ENCODE results near the gene TAF1D. TPM values are rescaled to one million over a fixed set of nuclear protein-coding genes. Genes with fewer than 3 reads are reported as not detected.

Gene TAF1D
- total RNA-seq, 1 donor from 2014 or later = 145 TPM

- Mint-ChIP-seq H3K36me3 (ENCODE audit: low read depth, unreplicated experiment) (peaks cover 13% of the 10 kb centered on the region), H3K4me1 (ENCODE audit: low read depth, unreplicated experiment) (no peaks in the 10 kb centered on the region), H3K27me3 (ENCODE audit: low read depth, unreplicated experiment) (no peaks in the 10 kb centered on the region), H3K27ac (ENCODE audit: unreplicated experiment) (no peak overlapping the region), H3K9me3 (ENCODE audit: unreplicated experiment) (peaks cover 3% of the 10 kb centered on the region), H3K4me3 (ENCODE audit: unreplicated experiment) (no peak overlapping the region)
- H3K4me3 ChIP-seq (ENCODE audit: insufficient read depth, low read depth, low read length) = no peak overlapping the region
- H3K36me3 ChIP-seq (ENCODE audit: insufficient read depth, low read length) = no peaks in the 10 kb centered on the region
- H3K27ac ChIP-seq (ENCODE audit: low read depth, low read length) = no peak overlapping the region
- no peak for DNase-seq (ENCODE audit: low read depth)
- H3K27me3 ChIP-seq (ENCODE audit: insufficient read depth, low read length) = no peaks in the 10 kb centered on the region
- FAIRE-seq = no peak
- no peak overlapping the region for H2AFZ ChIP-seq (ENCODE audit: low read depth, low read length)
- H4K20me1 ChIP-seq (ENCODE audit: insufficient read depth, low read length) = no peaks in the 10 kb centered on the region
- H3K79me2 ChIP-seq (ENCODE audit: insufficient read depth, low read length) = no peaks in the 10 kb centered on the region
- peaks cover 4% of the 10 kb centered on the region for H3K4me1 ChIP-seq (ENCODE audit: insufficient read depth, low read length)
- no peak overlapping the region for H3K4me2 ChIP-seq (ENCODE audit: low read length)
- H3K9ac ChIP-seq (ENCODE audit: low read length) = no peak overlapping the region
- H3K9me3 ChIP-seq (ENCODE audit: insufficient read depth, low read depth, low read length) = no peaks in the 10 kb centered on the region
- TF ChIP-seq CTCF (IDR thresholded peaks at IDR 0.05; ENCODE audit: insufficient read depth, low read depth, low read length) (no peak), EZH2 (IDR thresholded peaks at IDR 0.05; ENCODE audit: insufficient read depth, low read length) (no peak)
These were observed 25.7 kb upstream of the TAF1D start for GRCh38 chr11:93767018-93767417.

- no peak overlapping the region for H2AFZ ChIP-seq (ENCODE audit: low read depth, low read length)
- no peaks in the 10 kb centered on the region for H3K27me3 ChIP-seq (ENCODE audit: insufficient read depth, low read length)
- no peaks in the 10 kb centered on the region for H3K4me1 Mint-ChIP-seq (ENCODE audit: low read depth, unreplicated experiment)
- no peaks in the 10 kb centered on the region for H4K20me1 ChIP-seq (ENCODE audit: insufficient read depth, low read length)
- no peaks in the 10 kb centered on the region for H3K27me3 Mint-ChIP-seq (ENCODE audit: low read depth, unreplicated experiment)
- peaks cover 3% of the 10 kb centered on the region for H3K9me3 Mint-ChIP-seq (ENCODE audit: unreplicated experiment)
- H3K9me3 ChIP-seq (ENCODE audit: insufficient read depth, low read depth, low read length) = no peaks in the 10 kb centered on the region
- H3K4me2 ChIP-seq (ENCODE audit: low read length) = no peak overlapping the region
- peaks cover 13% of the 10 kb centered on the region for H3K36me3 Mint-ChIP-seq (ENCODE audit: low read depth, unreplicated experiment)
- TF ChIP-seq CTCF (IDR thresholded peaks at IDR 0.05; ENCODE audit: insufficient read depth, low read depth, low read length) = no peak
- no peak for TF ChIP-seq EZH2 (IDR thresholded peaks at IDR 0.05; ENCODE audit: insufficient read depth, low read length)
- no peak overlapping the region for H3K27ac ChIP-seq (ENCODE audit: low read depth, low read length)
- no peaks in the 10 kb centered on the region for H3K79me2 ChIP-seq (ENCODE audit: insufficient read depth, low read length)
- FAIRE-seq (no peak), DNase-seq (ENCODE audit: low read depth) (peak; percentile 43)
- no peaks in the 10 kb centered on the region for H3K36me3 ChIP-seq (ENCODE audit: insufficient read depth, low read length)
- no peak overlapping the region for H3K4me3 ChIP-seq (ENCODE audit: insufficient read depth, low read depth, low read length)
- peaks cover 4% of the 10 kb centered on the region for H3K4me1 ChIP-seq (ENCODE audit: insufficient read depth, low read length)
- H3K9ac ChIP-seq (ENCODE audit: low read length) = no peak overlapping the region
- no peak overlapping the region for H3K27ac Mint-ChIP-seq (ENCODE audit: unreplicated experiment)
- no peak overlapping the region for H3K4me3 Mint-ChIP-seq (ENCODE audit: unreplicated experiment)
These were observed 25.2 kb upstream of the TAF1D start for GRCh38 chr11:93766504-93766903.

GRCh38 chr11:93765551-93765950 lies 24.3 kb upstream of the TAF1D start:
- peaks cover 11% of the 10 kb centered on the region for H3K36me3 Mint-ChIP-seq (ENCODE audit: low read depth, unreplicated experiment)
- H3K9me3 Mint-ChIP-seq (ENCODE audit: unreplicated experiment) = no peaks in the 10 kb centered on the region
- FAIRE-seq = no peak

More at GRCh38 chr11:93765551-93765950, 24.3 kb upstream of the TAF1D start:
- H2AFZ ChIP-seq (ENCODE audit: low read depth, low read length) = no peak overlapping the region
- no peaks in the 10 kb centered on the region for H3K4me1 Mint-ChIP-seq (ENCODE audit: low read depth, unreplicated experiment)
- no peak overlapping the region for H3K4me2 ChIP-seq (ENCODE audit: low read length)
- H3K27me3 Mint-ChIP-seq (ENCODE audit: low read depth, unreplicated experiment) = no peaks in the 10 kb centered on the region
- no peak overlapping the region for H3K9ac ChIP-seq (ENCODE audit: low read length)
- no peaks in the 10 kb centered on the region for H3K9me3 ChIP-seq (ENCODE audit: insufficient read depth, low read depth, low read length)
- no peak overlapping the region for H3K4me3 Mint-ChIP-seq (ENCODE audit: unreplicated experiment)
- H3K27ac ChIP-seq (ENCODE audit: low read depth, low read length) = no peak overlapping the region
- no peak overlapping the region for H3K4me3 ChIP-seq (ENCODE audit: insufficient read depth, low read depth, low read length)
- DNase-seq (ENCODE audit: low read depth) = no peak
- H3K27me3 ChIP-seq (ENCODE audit: insufficient read depth, low read length) = no peaks in the 10 kb centered on the region
- no peaks in the 10 kb centered on the region for H4K20me1 ChIP-seq (ENCODE audit: insufficient read depth, low read length)
- no peaks in the 10 kb centered on the region for H3K79me2 ChIP-seq (ENCODE audit: insufficient read depth, low read length)
- peaks cover 4% of the 10 kb centered on the region for H3K4me1 ChIP-seq (ENCODE audit: insufficient read depth, low read length)
- no peak overlapping the region for H3K27ac Mint-ChIP-seq (ENCODE audit: unreplicated experiment)
- H3K36me3 ChIP-seq (ENCODE audit: insufficient read depth, low read length) = no peaks in the 10 kb centered on the region
- TF ChIP-seq EZH2 (IDR thresholded peaks at IDR 0.05; ENCODE audit: insufficient read depth, low read length) (no peak), CTCF (IDR thresholded peaks at IDR 0.05; ENCODE audit: insufficient read depth, low read depth, low read length) (no peak)
